Skeletal muscle satellite cell (primary cell): ENCODE data around the gene IGF2BP2.
"Not testable (repeated sequence)": the region's sequence is repeated elsewhere in the genome, so short reads cannot be mapped to it uniquely, and the experiment has no call there.

ENCODE experiments used
- H3K27me3 ChIP-seq: 2 replicates; pipeline ENCODE4 v1.7.0; 2013; ENCODE audit warnings: low read length; ENCODE audit not compliant: control insufficient read depth, insufficient read depth
- H3K36me3 ChIP-seq: 2 replicates; pipeline ENCODE4 v1.7.0; 2013; ENCODE audit warnings: mild to moderate bottlenecking, control low read depth, low read length; ENCODE audit not compliant: insufficient read depth
- H3K4me1 ChIP-seq: 2 replicates; pipeline ENCODE4 v1.7.0; 2013; ENCODE audit warnings: low read length; ENCODE audit not compliant: control insufficient read depth, insufficient read depth
- H3K4me2 ChIP-seq: 2 replicates; pipeline ENCODE4 v1.7.0; 2013; ENCODE audit warnings: mild to moderate bottlenecking, low read length
- H3K4me3 ChIP-seq: 2 replicates; pipeline ENCODE4 v1.7.0; 2013; ENCODE audit warnings: low read length
- H3K9ac ChIP-seq: 2 replicates; pipeline ENCODE4 v1.7.0; 2013; ENCODE audit warnings: mild to moderate bottlenecking, low read depth, low read length, moderate library complexity
- H3K9me3 ChIP-seq: replicated peaks from 2 replicates; pipeline ENCODE4 v1.7.0; 2013; ENCODE audit warnings: mild to moderate bottlenecking, control low read depth, low read length

IGF2BP2 gene

DNA sequence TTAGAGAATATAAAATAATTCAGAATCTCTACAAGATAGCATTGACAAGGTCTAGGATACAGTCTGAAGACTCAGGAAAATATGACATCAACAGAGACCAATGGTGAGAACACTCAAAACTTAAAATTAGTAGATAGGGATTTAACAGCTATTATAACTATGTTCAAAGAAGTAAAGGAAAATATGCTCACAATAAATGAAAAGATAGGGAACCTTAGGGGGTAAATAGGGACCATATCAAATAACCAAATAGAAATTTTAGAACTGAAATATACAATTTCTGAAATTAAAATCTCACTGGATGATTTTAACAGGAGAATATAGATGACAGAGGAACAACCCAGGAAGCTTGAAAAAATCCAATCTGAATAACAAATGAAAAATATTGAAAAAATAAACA, 31.8 kb upstream of the IGF2BP2 start:
- H3K27me3 ChIP-seq, result no peaks in the 10 kb centered on the region
- no peaks in the 10 kb centered on the region for H3K36me3 ChIP-seq
- no peak overlapping the region for H3K9ac ChIP-seq
- H3K4me1 ChIP-seq, result no peaks in the 10 kb centered on the region
- no peaks in the 10 kb centered on the region for H3K9me3 ChIP-seq
- no peak overlapping the region for H3K4me2 ChIP-seq
- H3K4me3 ChIP-seq, result no peak overlapping the region

DNA sequence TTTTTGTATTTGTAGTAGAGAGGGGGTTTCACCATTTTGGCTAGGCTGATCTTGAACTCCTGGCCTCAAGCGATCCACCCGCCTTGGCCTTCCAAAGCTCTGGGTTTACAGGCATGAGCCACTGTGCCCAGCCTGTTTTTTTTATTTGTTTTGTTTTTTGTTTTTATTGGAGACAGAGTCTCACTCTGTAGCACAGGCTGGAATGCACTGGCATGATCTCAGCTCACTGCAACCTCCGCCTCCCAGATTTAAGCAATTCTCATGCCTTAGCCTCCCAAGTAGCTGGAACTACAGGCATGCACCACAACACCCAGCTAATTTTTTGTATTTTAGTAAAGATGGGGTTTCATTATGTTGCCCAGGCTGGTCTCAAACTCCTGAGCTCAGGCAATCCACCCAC, 28.9 kb upstream of the IGF2BP2 start:
- not testable (repeated sequence) for H3K4me1 ChIP-seq, H3K4me3 ChIP-seq, H3K36me3 ChIP-seq, H3K9me3 ChIP-seq, H3K27me3 ChIP-seq, H3K4me2 ChIP-seq, H3K9ac ChIP-seq

DNA sequence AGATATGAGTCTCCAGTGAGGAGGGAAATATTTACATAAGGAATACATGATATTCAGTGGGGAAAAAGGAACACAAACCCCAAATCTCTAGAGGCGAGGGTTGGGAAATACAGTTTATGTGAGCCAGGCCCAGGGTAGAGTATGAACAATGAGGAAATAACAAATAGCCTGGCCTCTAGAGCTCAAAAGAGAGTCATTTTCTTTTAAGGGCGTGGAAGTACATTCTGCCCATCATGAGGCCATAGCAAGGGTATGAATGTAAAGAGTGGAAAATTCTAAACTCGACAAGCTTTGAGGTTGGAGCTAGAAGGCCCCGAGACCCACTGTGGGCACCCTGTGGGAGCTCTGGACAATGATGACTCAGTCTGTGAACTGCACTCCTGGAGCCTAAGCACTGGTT, 27.8 kb upstream of the IGF2BP2 start:
- Histone ChIP-seq H3K27me3 (no peaks in the 10 kb centered on the region), H3K36me3 (no peaks in the 10 kb centered on the region), H3K9me3 (no peaks in the 10 kb centered on the region), H3K4me3 (no peak overlapping the region), H3K4me2 (no peak overlapping the region), H3K4me1 (no peaks in the 10 kb centered on the region), H3K9ac (no peak overlapping the region)

DNA sequence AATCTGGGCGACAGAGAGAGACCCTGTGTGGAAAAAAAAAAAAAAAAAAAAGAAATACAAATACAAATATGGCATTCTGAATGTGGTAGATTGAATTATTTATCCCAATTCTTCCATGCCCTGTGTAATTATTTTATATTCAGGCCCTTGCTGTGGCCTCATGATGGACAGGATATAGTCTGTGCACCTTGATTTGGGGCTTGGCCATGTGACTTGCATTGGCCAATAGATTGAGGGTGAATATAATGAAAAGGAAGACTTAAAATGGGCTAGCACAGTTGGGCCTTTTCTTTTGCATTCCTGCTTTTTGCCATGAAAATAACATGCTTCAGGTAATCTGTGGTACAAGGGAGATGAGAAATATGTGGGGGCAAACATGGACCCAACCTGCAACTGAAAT, 27.1 kb upstream of the IGF2BP2 start:
- H3K9ac ChIP-seq, result no peak overlapping the region
- no peaks in the 10 kb centered on the region for H3K27me3 ChIP-seq
- H3K4me3 ChIP-seq, result no peak overlapping the region
- no peak overlapping the region for H3K4me2 ChIP-seq
- H3K4me1 ChIP-seq, result no peaks in the 10 kb centered on the region
- no peaks in the 10 kb centered on the region for H3K36me3 ChIP-seq
- no peaks in the 10 kb centered on the region for H3K9me3 ChIP-seq

DNA sequence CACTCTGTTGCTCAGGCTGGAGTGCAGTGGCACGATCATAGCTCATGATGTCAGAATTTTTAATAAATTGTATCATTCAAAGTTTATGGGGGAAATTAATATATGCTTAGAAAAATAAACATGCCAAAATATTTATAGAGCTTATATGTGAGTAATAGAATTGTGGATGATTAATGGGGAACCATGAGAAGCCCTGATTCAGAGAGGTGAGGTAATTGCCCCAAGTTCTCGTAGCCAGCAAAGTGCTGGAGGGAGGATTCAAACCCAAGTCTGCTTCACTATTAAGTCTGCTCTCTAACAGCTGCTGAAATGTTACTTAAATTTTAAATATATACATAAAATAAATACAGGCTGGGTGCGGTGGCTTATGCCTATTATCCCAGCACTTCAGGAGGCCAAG, 26.2 kb upstream of the IGF2BP2 start:
- Histone ChIP-seq H3K36me3 (no peaks in the 10 kb centered on the region), H3K4me3 (no peak overlapping the region), H3K9me3 (no peaks in the 10 kb centered on the region), H3K9ac (no peak overlapping the region), H3K27me3 (no peaks in the 10 kb centered on the region), H3K4me2 (no peak overlapping the region), H3K4me1 (no peaks in the 10 kb centered on the region)

DNA sequence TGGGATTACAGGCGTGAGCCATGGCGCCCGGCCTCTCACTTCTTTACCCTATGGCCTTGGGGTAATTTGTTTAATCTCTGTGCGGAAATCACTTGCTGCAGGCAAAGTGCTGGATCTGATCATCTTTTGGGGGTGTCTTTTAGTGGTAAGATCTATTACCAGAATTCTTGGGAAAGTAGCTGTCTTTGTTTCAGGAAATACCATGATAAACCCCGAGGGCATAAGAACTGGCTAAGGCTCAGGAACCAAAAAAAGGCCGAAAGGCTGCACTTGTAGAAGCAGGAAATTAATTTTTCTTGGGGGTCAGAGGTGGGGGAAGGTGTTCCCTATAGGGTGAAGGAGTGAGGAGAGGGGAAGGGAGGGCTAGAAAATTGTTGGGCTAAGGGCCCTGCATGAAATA, 22.7 kb upstream of the IGF2BP2 start:
- Histone ChIP-seq H3K9ac (no peak overlapping the region), H3K4me3 (no peak overlapping the region), H3K36me3 (no peaks in the 10 kb centered on the region), H3K27me3 (no peaks in the 10 kb centered on the region), H3K4me1 (no peaks in the 10 kb centered on the region), H3K4me2 (no peak overlapping the region), H3K9me3 (no peaks in the 10 kb centered on the region)

DNA sequence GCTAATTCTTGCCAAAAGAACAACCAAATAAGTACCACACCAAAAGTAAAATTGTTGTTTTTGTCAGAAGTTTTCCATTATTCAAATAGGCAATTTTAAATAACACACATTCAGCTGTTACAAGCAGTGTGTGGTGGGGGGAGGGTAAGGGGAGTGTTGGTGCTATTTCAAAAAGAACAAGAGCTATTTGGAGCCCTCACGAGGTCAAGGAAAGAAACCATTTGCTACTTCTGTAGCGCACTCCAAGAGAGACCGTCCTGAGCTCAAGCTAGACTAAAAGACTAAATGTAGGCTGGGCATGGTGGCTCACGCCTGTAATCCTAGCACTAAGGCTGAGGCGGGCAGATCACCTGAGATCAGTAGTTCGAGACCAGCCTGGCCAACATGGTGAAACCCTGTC, 21.2 kb upstream of the IGF2BP2 start:
- H3K27me3 ChIP-seq, result no peaks in the 10 kb centered on the region
- H3K36me3 ChIP-seq, result no peaks in the 10 kb centered on the region
- H3K9ac ChIP-seq, result no peak overlapping the region
- no peak overlapping the region for H3K4me3 ChIP-seq
- no peaks in the 10 kb centered on the region for H3K9me3 ChIP-seq
- no peak overlapping the region for H3K4me2 ChIP-seq
- H3K4me1 ChIP-seq, result no peaks in the 10 kb centered on the region

DNA sequence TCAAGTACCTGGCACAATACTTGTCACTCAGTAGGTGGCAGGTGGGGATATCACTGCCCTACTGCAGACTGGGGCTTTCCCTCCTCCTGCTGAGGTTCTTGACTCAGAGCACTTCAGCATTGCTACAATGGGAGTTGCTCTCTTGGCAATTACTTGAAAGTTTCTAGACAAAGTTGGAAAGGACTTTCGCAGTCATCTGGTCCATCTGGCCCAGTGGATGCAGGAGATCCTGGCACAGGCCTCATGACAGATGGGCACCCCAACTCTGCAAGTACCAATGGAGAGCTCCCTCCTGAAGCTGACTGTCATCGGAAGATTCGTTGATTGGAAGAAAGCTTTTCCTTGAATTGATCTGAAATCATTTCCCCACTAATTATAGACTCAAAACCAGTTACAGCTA, 19.2 kb upstream of the IGF2BP2 start:
- no peaks in the 10 kb centered on the region for H3K27me3 ChIP-seq
- H3K4me1 ChIP-seq, result no peaks in the 10 kb centered on the region
- no peaks in the 10 kb centered on the region for H3K36me3 ChIP-seq
- H3K9ac ChIP-seq, result no peak overlapping the region
- H3K4me2 ChIP-seq, result no peak overlapping the region
- H3K9me3 ChIP-seq, result no peaks in the 10 kb centered on the region
- H3K4me3 ChIP-seq, result no peak overlapping the region

DNA sequence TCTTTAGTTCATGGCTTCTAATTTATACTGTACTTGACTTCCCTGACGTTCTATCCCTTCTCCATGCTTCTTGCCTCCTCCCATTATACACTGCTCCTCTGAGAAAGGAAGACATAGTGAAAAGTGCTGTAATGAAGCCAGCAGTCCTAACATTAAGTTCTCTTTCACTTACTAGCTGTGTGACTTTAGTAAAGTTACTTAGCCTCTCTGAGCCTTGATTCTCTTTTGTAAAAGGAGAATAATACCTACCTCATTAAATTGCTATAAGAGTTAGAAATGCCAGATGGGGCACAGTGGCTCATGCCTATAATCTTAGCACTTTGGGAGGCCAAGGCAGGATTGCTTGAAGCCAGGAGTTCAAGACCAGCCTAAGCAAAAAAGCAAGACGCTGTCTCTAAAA, 18.8 kb upstream of the IGF2BP2 start:
- H3K9me3 ChIP-seq, result no peaks in the 10 kb centered on the region
- no peak overlapping the region for H3K4me2 ChIP-seq
- H3K27me3 ChIP-seq, result no peaks in the 10 kb centered on the region
- no peak overlapping the region for H3K9ac ChIP-seq
- H3K36me3 ChIP-seq, result no peaks in the 10 kb centered on the region
- H3K4me1 ChIP-seq, result no peaks in the 10 kb centered on the region
- no peak overlapping the region for H3K4me3 ChIP-seq

DNA sequence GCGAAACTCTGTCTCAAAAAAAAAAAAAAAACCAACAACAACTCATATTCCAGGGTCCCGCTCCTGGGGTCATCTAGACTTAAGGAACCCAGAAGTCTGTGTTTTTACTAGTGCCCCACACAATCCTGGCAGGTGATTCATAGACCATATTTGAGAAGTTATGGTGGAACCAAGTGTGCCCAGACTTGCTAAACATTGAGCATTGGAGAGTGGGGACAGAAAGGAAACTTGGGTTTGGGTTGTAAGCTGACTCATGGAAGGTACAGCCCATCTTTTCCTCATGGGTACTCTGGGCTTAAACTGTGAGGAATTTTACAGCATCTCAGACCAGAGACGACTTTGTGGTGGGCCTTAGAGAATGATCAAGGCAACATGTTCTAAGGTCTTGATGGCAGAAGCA, 18.3 kb upstream of the IGF2BP2 start:
- H3K9ac ChIP-seq, result no peak overlapping the region
- H3K4me1 ChIP-seq, result no peaks in the 10 kb centered on the region
- H3K9me3 ChIP-seq, result no peaks in the 10 kb centered on the region
- no peaks in the 10 kb centered on the region for H3K27me3 ChIP-seq
- H3K4me2 ChIP-seq, result no peak overlapping the region
- no peak overlapping the region for H3K4me3 ChIP-seq
- H3K36me3 ChIP-seq, result no peaks in the 10 kb centered on the region

DNA sequence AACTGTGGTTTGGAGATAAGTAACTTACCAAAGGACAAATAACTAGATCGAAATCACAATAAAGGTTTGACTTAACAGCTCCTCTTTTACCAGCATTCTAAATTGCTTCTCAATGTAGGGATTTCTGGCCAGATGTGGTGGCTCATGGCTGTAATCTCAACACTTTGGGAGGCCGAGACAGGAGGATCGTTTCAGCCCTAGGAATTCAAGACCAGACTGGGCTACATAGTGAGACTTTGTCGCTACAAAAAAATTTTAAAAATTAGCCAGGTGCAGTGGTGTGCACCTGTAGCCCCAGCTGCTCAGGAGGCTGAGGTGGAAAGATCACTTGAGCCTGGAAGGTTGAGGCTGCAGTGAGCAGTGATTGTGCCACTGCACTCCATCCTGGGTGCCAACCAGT, 17.4 kb upstream of the IGF2BP2 start:
- Histone ChIP-seq H3K36me3 (no peaks in the 10 kb centered on the region), H3K4me1 (no peaks in the 10 kb centered on the region), H3K27me3 (no peaks in the 10 kb centered on the region), H3K4me2 (no peak overlapping the region), H3K9ac (no peak overlapping the region), H3K9me3 (no peaks in the 10 kb centered on the region), H3K4me3 (no peak overlapping the region)

DNA sequence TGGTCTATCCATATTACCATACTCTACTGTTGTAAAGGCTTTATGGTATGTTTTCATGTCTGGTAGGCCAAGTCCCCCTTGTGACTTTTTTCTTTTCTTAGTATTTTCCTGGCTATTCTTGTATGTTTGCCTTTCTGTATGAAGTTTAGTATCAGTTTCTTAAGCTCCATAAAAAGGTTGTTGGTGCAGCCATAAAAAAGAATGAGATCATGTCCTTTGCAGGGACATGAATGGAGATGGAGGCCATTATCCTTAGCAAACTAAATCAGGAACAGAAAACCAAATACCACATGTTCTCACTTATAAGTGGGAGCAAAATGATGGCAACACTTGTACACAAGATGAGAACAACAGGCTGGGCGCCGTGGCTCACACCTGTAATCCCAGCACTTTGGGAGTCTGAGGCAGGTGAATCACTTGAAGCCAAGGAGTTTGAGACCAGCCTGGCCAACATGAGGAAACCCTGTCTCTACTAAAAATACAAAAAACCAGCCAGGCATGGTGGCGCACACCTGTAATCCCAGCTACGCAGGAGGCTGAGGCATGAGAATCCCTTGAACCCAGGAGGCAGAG, 13.7 kb upstream of the IGF2BP2 start:
- not testable (repeated sequence) for H3K4me3 ChIP-seq, H3K4me2 ChIP-seq, H3K27me3 ChIP-seq, H3K9me3 ChIP-seq, H3K36me3 ChIP-seq, H3K4me1 ChIP-seq, H3K9ac ChIP-seq
